Esophagus muscularis mucosa (tissue), 3 donors: ENCODE measurements around the gene DPYSL4.

ENCODE experiments used
- CTCF ChIP-seq, 3 experiments: fragments of 200-600 bp in 2 of 3; fragments of 450-650 bp in 1 of 3; sonication (generic) in 2 of 3; IDR thresholded peaks; one replicate each; pipeline ENCODE4 v1.5.1; 2017 to 2019; ENCODE audit warnings: antibody characterized with exemption in 3 of 3, mild to moderate bottlenecking in 2 of 3, moderate library complexity in 1 of 3
- POLR2A ChIP-seq: fragments of 450-650 bp; IDR thresholded peaks from one replicate; pipeline ENCODE4 v1.6.1; 2017; ENCODE audit warnings: antibody characterized with exemption, moderate library complexity, mild to moderate bottlenecking, low read depth

- TF ChIP-seq CTCF (IDR thresholded peaks at IDR 0.05) (no peak), POLR2A (no peak)
Observed at GRCh38 chr10:132234860-132235259, 48.1 kb downstream of the DPYSL4 start.
